GM21576 (cell line): ENCODE data around the gene PDAP1.
A peak's percentile ranks its signal among the peaks of the same experiment; 100 is the strongest.
"Not testable (repeated sequence)": the region's sequence is repeated elsewhere in the genome, so short reads cannot be mapped to it uniquely, and the experiment has no call there.

Experiments
- ATAC-seq: cut with Tn5 transposase; IDR thresholded peaks from one replicate; pipeline ENCODE4 v1.9.1; 2021; ENCODE audit warnings: mild to moderate bottlenecking, moderate library complexity; ENCODE audit not compliant: unreplicated experiment

Gene PDAP1

DNA sequence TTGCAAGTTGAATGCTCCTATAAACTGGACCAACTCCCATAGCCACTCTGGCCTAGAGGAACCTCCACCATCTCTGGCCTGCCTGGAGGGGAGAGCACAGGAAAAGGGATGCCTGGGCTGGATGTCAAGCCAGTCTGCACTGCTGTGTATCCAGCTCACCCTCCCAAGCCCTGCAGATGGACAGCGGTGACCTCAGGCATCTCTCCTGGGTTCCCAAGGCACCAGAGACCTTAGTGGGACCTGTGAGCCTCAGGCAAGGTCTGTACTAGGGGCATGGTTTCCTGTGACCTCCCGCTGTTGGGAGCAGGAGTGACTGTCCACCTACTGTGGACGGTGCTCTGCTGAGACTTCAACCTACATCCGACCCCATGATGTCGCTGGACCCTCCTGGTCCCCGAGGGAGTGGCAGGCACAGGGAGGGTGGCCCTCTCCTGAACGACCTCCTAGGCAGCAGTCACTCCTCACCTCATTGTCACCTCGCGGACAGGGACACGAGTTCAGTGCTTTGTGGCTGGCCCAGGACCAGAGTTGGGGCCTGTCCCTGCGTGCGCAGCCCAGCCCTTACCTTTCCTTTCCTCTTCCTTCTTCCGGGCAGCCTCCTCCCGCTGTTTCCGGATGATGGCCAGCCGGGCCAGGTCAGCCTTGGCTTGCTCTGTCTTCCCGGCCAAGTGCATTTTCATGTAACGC is 11.0 kb downstream of the PDAP1 start:
- ATAC-seq: no peak

DNA sequence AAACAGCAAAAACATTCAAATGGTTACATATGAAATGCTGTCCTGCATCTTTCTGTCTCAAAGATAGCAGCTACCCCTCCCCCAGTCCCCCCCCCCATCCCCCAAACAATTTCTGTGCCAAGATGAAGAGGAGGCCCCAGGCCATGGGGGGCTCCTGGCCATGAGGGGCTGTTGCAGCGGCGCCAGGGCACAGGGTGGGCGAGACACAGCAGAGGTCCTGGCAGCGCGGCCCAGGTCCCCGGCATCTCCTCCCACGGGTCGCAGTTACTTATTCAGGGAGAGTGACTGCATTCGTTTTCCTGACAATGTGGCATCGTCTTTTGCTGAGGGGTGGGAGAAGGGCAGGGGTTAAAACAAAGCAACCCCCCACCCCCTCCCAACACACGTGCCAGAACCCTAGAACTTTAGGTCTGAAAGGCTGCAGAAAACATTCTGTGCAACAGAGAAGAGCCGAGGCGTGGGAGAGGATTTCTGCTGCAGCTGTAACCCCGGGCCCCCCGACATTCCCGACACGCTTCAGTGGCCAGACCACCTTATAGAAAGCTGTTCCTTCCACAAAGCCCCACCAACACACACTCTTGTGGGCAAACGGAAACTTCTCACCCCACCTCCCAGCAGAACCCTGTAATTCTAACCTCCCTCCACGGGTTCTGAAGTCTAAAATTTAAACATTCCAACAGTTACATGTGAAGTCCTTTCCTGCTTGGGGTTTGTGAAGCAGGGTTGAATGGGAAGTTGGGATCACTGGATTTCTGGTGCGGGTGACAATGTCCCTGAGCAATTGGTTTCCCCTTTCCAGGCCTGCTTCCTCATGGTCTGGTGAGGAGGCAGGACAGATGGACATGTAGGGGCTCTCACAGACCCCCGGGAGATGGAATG is 11.7 kb downstream of the PDAP1 start:
- ATAC-seq: no peak

DNA sequence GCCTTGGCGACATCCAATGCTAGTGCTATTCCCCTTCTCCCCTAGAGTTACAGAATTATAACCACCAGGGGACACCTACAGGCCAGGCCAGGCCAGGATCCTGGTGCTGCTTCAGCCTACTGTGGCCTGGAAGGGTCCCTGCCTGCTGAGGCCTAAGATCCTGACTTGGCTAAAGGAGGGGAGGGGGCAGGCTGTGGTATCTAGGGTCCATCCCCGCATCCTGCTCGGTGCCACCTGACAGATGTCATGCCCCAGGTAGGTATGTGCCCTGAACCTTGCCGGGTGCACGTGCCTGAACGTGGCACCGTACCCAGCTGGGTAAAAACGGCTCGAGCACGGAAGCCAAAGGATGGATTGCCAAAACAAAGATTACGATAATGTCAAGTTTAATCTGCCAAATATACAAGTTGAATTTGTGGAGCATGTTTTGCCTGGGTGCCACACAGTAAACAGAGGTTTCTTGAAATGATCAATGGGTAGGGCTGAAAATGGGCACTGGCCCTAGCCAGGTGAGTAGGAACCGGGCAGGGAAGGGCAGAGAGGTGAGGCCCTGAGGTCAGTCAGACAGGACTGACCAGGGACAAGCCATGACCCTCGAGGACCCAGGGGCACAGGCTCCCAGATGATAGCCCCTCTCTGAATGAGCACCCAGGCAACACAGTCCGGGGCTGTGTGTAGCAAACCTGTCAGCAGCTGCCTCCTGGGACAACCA is 12.6 kb downstream of the PDAP1 start:
- no peak for ATAC-seq

DNA sequence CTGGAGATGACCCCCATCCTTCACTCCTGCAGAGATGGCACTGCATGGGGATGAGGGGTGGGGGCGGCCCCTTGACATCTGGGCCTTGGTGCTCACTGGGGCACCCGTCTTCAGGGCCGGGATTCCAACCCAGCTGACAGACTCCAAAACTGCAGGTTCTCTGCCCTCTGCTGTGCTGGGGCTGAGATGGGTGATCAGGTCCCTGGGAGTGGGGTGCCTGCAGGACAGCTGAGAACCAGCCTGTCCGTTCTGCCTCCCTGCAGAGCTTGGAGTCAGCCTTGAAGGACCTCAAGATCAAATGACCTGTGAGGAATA is 14.3 kb downstream of the PDAP1 start:
- ATAC-seq: no peak

DNA sequence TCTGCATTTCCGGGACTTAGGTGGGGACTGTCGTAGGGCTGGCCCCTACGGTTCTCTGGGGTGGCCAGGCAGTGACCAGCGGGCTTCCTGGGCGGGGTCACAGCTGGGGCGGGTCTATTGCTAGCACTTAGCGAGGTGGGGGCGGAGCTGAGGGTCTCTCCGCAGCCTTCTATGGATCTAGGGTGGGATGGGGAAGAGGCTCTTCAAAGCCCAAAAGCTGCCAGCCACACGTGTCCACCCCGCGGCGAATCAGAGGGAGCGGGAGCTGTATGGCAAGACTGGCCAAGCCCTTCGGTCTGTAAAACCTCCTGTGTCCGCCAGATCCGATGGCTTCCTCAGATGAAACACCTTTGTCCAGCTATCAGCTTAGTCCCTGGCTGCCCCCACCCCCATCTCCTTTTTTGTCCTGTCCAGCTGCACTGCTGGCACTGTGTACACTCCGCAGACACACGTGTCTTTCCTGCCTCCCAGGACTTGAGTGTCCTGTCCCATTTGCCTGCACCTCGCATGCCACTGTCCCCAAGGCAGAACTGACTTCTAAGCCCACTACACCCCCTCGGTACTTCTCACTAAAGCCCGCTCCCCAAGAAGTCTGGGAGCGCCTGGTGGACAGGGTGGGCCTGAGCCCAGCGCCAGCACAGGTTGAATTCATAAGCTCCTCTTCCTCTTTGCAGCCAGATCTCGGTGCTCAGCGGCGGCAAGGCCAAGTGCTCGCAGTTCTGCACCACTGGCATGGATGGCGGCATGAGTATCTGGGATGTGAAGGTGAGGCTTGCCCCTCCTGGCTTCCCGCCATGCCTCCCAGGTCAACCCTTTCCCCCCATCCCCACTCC is 14.8 kb downstream of the PDAP1 start:
- peak; percentile 7 for ATAC-seq

DNA sequence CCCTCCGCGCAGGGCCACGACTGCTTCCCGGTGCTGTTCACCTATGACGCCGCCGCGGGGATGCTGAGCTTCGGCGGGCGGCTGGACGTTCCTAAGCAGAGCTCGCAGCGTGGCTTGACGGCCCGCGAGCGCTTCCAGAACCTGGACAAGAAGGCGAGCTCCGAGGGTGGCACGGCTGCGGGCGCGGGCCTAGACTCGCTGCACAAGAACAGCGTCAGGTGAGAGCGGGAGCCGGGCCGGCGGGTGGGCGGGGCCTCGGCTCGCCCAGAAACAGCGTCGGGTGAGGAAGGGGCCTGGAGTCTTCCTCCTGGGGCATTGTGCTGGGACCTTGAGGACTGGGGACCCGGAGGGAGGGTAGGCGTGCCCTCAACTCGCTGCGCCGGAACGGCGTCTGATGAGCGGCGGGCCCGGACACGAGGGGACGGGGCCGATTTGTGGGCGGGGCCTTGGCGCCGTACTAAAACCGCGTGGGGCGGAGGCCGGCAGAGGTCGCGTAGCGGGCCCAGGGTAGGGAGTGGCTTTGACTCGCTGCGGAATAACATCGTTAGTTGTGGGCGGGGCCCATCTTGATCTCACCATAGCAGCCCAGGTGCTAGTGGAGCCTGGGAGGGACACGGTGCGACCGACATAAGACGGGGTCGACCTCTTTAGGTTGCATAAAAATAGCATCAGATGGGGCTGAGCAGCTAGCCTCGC is 15.6 kb downstream of the PDAP1 start:
- ATAC-seq: peak; percentile 50

GRCh38 chr7:99392046-99392445 is 16.4 kb downstream of the PDAP1 start:
- no peak for ATAC-seq

DNA sequence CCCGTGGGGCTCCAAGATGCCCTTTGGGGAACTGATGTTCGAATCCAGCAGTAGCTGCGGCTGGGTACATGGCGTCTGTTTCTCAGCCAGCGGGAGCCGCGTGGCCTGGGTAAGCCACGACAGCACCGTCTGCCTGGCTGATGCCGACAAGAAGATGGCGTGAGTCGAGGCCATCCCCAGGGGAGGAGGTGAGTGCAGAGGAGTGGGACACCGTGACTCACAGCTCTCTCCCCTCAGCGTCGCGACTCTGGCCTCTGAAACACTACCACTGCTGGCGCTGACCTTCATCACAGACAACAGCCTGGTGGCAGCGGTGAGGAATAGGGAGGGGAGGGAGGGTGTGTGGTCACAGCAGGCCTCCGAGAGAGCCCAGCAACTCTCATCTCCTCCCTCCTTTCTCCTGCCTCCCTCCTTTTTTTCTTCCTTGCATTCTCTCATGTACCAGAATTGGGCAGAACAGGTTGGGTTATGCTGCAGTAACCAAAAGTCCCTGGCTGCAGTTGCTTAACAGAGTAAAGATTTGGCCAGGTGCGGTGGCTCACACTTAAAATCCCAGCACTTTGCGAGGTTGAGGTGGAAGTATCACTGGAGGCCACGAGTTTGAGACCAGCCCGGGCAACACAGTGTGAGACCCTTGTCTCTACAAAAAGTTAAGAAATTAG is 17.3 kb downstream of the PDAP1 start:
- ATAC-seq: no peak

DNA sequence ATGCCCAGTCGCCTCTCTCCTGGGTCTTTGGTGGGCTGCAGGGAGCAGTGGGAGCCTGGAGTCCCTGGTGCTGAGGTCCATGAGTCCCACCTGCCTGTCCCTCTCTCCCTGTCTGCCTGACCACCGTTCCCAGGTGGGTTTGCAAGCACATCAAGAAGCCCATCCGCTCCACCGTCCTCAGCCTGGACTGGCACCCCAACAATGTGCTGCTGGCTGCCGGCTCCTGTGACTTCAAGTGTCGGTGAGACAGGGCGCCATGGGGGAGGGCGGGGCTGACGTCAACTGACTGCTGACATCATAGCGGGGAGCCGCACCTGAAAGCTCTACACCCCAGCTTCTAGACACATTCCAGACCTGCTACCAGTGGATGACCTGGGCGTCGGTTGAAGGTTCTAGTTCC is 18.6 kb downstream of the PDAP1 start:
- ATAC-seq: no peak

DNA sequence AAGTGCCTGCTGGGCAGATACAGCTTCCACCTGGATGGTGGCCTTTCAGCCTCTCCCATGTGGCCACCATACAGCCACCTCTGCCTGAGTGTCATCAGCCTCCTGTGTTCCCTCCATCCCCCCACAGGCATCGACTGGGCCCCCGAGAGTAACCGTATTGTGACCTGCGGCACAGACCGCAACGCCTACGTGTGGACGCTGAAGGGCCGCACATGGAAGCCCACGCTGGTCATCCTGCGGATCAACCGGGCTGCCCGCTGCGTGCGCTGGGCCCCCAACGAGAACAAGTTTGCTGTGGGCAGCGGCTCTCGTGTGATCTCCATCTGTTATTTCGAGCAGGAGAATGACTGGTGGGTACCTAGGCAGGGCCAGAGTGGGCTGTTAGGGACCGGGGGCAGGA is 20.5 kb downstream of the PDAP1 start:
- no peak for ATAC-seq

DNA sequence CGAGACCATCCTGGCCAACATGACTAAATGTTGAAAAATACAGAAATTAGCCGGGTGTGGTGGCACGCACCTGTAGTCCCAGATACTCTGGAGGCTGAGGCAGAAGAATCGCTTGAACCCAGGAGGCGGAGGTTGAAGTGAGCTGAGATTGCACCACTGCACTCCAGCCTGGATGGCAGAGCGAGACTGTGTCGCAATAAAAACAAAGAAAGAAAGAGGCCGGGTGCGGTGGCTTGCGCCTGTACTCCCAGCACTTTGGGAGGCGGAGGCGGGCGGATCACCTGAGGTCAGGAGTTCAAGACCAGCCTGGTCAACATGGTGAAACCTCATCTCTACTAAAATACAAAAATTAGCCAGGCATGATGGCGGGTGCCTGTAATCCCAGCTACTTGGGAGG is 21.2 kb downstream of the PDAP1 start:
- ATAC-seq: not testable (repeated sequence)

GRCh38 chr7:99386584-99387238 is 21.7 kb downstream of the PDAP1 start:
- no peak for ATAC-seq

- no peak for ATAC-seq
Observed at GRCh38 chr7:99385564-99385963, 22.8 kb downstream of the PDAP1 start.

DNA sequence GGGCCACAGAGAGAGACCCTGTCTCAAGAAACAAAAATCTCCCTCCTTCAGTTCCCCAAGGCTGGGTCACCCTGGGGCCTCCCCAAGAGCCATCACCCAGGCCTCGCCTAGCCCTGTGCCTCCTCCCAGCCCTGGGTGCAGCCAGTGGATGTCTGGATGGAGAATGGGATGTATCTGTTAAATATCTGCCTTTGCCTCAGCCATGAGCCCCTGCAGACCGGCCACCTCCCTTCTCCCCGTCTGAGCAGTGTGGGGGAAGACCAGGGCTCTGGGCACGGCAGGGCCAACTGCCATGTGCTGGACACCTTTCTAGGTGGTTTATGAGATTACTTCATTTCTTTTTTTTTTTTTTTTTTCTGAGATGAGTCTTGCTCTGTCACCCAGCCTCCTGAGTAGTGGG is 23.9 kb downstream of the PDAP1 start:
- ATAC-seq: no peak

DNA sequence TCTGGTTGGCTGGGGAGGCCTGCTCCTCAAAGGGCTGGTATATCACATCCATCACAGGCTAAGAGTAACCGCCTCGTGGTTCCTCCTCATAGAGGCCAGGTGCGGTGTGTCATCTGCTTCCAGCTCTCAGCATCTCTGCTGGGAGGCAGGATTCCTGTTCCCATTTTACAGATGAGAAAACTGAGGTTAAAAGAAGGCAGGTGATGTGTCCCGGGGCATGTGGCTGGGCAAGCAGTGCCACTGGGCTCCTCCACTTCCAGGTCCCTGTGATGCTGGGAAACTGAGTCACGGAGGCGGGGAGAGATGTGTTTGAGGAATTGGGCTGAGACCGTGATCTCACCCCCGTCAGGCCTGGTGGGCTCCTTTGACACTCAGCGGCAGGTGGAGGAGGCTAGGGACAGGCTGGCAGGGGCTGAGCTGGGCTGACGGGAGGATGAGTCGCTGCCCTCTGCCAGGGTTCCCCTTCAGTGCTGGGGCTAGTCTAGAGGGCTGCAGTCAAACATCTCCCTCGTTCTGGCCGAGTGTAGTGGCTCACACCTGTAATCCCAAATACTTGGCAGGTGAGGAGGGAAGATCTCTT is 24.5 kb downstream of the PDAP1 start:
- ATAC-seq: no peak

DNA sequence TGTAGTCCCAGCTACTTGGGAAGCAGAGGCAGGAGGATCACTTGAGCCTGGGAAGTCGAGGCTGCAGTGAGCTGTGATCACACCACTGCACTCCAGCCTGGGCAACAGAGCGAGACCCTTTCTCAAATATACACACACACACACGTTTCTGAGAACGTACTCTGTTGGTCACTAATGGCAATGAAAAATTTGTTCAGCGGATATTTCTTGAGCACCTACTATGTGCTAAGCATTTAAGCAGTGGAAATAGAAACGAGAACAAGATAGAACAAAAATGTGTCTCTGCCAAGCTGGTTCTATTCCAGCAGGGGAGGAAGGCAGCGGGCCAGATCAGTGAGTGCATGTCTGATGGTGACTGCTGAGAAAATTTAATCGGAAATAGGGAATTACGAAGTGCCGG is 25.2 kb downstream of the PDAP1 start:
- no peak for ATAC-seq

DNA sequence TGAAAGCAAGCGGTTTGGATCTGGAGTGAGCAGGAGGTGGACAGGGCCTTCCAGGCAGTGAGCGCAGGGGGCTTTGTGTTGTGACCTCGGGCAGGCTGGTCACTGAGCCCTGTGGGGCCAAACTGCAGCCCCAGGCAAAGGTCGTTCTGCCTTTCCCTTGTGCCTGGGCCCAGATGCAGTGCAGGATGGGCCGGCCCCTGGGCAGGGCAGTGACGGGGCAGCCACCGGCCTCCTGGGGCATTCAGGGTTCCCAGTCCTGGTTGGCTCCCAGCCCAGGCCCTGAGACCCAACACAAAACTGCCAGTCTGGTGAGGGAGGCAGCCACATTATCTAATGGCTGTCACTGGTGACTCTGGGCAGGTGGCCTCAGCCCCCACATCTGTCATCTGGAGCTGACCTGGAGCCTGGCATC is 26.7 kb downstream of the PDAP1 start:
- no peak for ATAC-seq

DNA sequence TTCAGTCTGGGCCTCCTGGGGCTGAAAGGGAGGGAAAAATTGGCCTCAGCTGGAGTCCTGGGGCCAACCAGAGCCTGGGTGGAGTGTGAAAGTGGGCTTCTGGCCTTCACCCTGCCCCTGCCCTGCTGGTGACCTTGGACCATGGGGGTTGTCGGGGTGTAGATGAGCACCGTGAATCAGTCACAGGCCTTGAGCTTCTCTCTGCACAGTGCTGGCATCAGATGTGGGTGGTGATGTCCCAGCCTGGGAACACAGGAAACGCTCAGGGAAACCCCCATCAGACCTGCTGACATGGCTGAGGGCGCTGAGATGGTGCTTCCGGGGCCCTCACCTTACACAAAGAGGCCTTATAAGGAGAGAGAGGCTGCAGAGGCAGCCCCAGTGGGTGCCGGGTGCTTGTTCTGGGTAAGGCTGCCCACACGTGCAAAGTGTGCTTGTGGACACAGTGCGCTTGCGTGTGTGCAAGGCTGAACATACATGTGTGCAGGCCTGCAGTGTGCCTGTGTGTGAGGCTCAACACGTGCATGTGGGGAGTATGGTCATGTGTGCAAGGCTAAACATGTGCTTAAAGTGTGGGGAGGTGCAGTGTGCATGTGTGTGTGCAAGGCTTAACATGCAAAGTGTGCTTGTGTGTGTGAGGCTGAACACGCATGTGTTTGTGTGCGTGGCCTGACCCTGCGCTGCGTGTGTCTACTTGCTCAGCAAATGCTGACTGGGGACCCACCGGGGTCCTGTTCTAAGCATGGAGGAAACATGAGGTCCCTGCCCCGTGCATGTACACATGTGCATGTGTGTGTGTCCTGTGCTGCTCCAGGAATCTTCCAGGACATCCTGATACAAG is 27.4 kb downstream of the PDAP1 start:
- ATAC-seq: peak; percentile 68
